Measurements from ENCODE around the gene CBFB. TPM values are rescaled to one million over a fixed set of nuclear protein-coding genes. Genes with fewer than 3 reads are reported as not detected.

The CBFB gene
- total RNA-seq, 1 experiment from 2014 or later = 185 TPM

- TF ChIP-seq EZH2 (IDR thresholded peaks at IDR 0.05; ENCODE audit: borderline replicate concordance, low read depth, low read length, poor library complexity, severe bottlenecking) (no peak), CTCF (conservative IDR thresholded peaks at IDR 0.05; ENCODE audit: low read depth, low read length) (no peak)
- BruUV-seq (replicated peaks) = no TSS peak
- DNase-seq (ENCODE audit: low spot score) = no peak
- CTCF ChIA-PET = interaction anchor here (0.6 kb wide), 1 partner anchor 469 kb away, joined by 4 read pairs; no protein-coding TSS in a partner anchor
- Histone ChIP-seq H3K4me1 (ENCODE audit: insufficient read depth, low read length, poor library complexity, severe bottlenecking) (no peaks in the 10 kb centered on the region), H3K4me3 (ENCODE audit: low read depth, low read length, poor library complexity, severe bottlenecking) (no peak overlapping the region), H3K27ac (ENCODE audit: low read depth, low read length, poor library complexity, severe bottlenecking) (no peak overlapping the region), H3K27me3 (replicated peaks; ENCODE audit: insufficient read depth, low read depth, low read length, poor library complexity) (no peaks in the 10 kb centered on the region), H3K36me3 (ENCODE audit: insufficient read depth, low read length, poor library complexity, severe bottlenecking) (peaks cover 51% of the 10 kb centered on the region), H3K9me3 (ENCODE audit: low read depth, low read length, poor library complexity, severe bottlenecking) (no peaks in the 10 kb centered on the region)
- POLR2A ChIA-PET (ENCODE audit: low non-redundant PET) = no interaction called here
- intact Hi-C loops (cut with micrococcal nuclease; ENCODE audit: unreplicated experiment) = no loop called here
These were observed 39.3 kb downstream of the CBFB start for GRCh38 chr16:67068212-67068753.

GRCh38 chr16:67071476-67072048, 42.6 kb downstream of the CBFB start:
- BruUV-seq (replicated peaks) = no TSS peak
- DNase-seq (ENCODE audit: low spot score) = no peak
- CTCF ChIA-PET = no interaction called here
- POLR2A ChIA-PET (ENCODE audit: low non-redundant PET) = interaction anchor here (1.0 kb wide), 1 partner anchor 127 kb away, joined by 3 read pairs; no protein-coding TSS in a partner anchor
- no peak overlapping the region for H3K4me3 ChIP-seq (ENCODE audit: low read depth, low read length, poor library complexity, severe bottlenecking)
- TF ChIP-seq CTCF (conservative IDR thresholded peaks at IDR 0.05; ENCODE audit: low read depth, low read length) (no peak), EZH2 (IDR thresholded peaks at IDR 0.05; ENCODE audit: borderline replicate concordance, low read depth, low read length, poor library complexity, severe bottlenecking) (no peak)
- H3K36me3 ChIP-seq (ENCODE audit: insufficient read depth, low read length, poor library complexity, severe bottlenecking) = peaks cover 65% of the 10 kb centered on the region
- H3K27ac ChIP-seq (ENCODE audit: low read depth, low read length, poor library complexity, severe bottlenecking) = no peak overlapping the region
- no peaks in the 10 kb centered on the region for H3K9me3 ChIP-seq (ENCODE audit: low read depth, low read length, poor library complexity, severe bottlenecking)
- intact Hi-C loops (cut with micrococcal nuclease; ENCODE audit: unreplicated experiment) = loop anchor here (2.0 kb wide), 1 partner anchor 17 kb away; no protein-coding TSS in a partner anchor
- H3K4me1 ChIP-seq (ENCODE audit: insufficient read depth, low read length, poor library complexity, severe bottlenecking) = no peaks in the 10 kb centered on the region
- no peaks in the 10 kb centered on the region for H3K27me3 ChIP-seq (replicated peaks; ENCODE audit: insufficient read depth, low read depth, low read length, poor library complexity)

GRCh38 chr16:67075331-67075730, 46.4 kb downstream of the CBFB start:
- no peak for TF ChIP-seq CTCF (conservative IDR thresholded peaks at IDR 0.05; ENCODE audit: low read depth, low read length)
- TF ChIP-seq EZH2 (IDR thresholded peaks at IDR 0.05; ENCODE audit: borderline replicate concordance, low read depth, low read length, poor library complexity, severe bottlenecking) = no peak
- DNase-seq (ENCODE audit: low spot score) = no peak
- no peak overlapping the region for H3K4me3 ChIP-seq (ENCODE audit: low read depth, low read length, poor library complexity, severe bottlenecking)
- intact Hi-C loops (cut with micrococcal nuclease; ENCODE audit: unreplicated experiment) = no loop called here
- peaks cover 42% of the 10 kb centered on the region for H3K36me3 ChIP-seq (ENCODE audit: insufficient read depth, low read length, poor library complexity, severe bottlenecking)
- POLR2A ChIA-PET (ENCODE audit: low non-redundant PET) = no interaction called here
- BruUV-seq (replicated peaks) = no TSS peak
- no peak overlapping the region for H3K27ac ChIP-seq (ENCODE audit: low read depth, low read length, poor library complexity, severe bottlenecking)
- H3K27me3 ChIP-seq (replicated peaks; ENCODE audit: insufficient read depth, low read depth, low read length, poor library complexity) = no peaks in the 10 kb centered on the region
- no peaks in the 10 kb centered on the region for H3K9me3 ChIP-seq (ENCODE audit: low read depth, low read length, poor library complexity, severe bottlenecking)
- no peaks in the 10 kb centered on the region for H3K4me1 ChIP-seq (ENCODE audit: insufficient read depth, low read length, poor library complexity, severe bottlenecking)
- CTCF ChIA-PET = no interaction called here
